Measurements from ENCODE around the gene TPRN. TPM values are rescaled to one million over a fixed set of nuclear protein-coding genes. Genes with fewer than 3 reads are reported as not detected.

Gene TPRN
- total and polyA plus RNA-seq, 9 donors, result 4.6 to 14.6 (median 10.2) TPM

- 41% methylated on average over 14 of the region's 24 CpGs for WGBS (ENCODE audit: insufficient coverage)
- no peaks in the 10 kb centered on the region for H3K36me3 ChIP-seq (ENCODE audit: control insufficient read depth, insufficient read depth, low read length)
- no peaks in the 10 kb centered on the region for H3K4me1 ChIP-seq (ENCODE audit: control insufficient read depth, insufficient read depth, low read length)
- DNase-seq, result no peak
- no peak overlapping the region for H3K4me3 ChIP-seq (ENCODE audit: low read length)
- no peaks in the 10 kb centered on the region for H3K9me3 ChIP-seq (replicated peaks; ENCODE audit: control insufficient read depth, low read depth, low read length)
- H3K27ac ChIP-seq (ENCODE audit: low read length), result no peak overlapping the region
- H3K27me3 ChIP-seq (ENCODE audit: control insufficient read depth, insufficient read depth, low read length), result peaks cover 28% of the 10 kb centered on the region
These were observed 52.8 kb downstream of the TPRN start for GRCh38 chr9:137147793-137148160.

GRCh38 chr9:137147091-137147792 is 53.3 kb downstream of the TPRN start:
- no peak for DNase-seq
- no peak overlapping the region for H3K4me3 ChIP-seq (ENCODE audit: low read length)
- no peaks in the 10 kb centered on the region for H3K4me1 ChIP-seq (ENCODE audit: control insufficient read depth, insufficient read depth, low read length)
- no peaks in the 10 kb centered on the region for H3K9me3 ChIP-seq (replicated peaks; ENCODE audit: control insufficient read depth, low read depth, low read length)
- peaks cover 32% of the 10 kb centered on the region for H3K27me3 ChIP-seq (ENCODE audit: control insufficient read depth, insufficient read depth, low read length)
- 84% methylated on average over 24 of the region's 26 CpGs for WGBS (ENCODE audit: insufficient coverage)
- no peaks in the 10 kb centered on the region for H3K36me3 ChIP-seq (ENCODE audit: control insufficient read depth, insufficient read depth, low read length)
- H3K27ac ChIP-seq (ENCODE audit: low read length), result no peak overlapping the region

GRCh38 chr9:137146527-137146918 is 54.0 kb downstream of the TPRN start:
- WGBS (ENCODE audit: insufficient coverage), result 20% methylated on average over 1 of the region's 9 CpGs
- Histone ChIP-seq H3K9me3 (replicated peaks; ENCODE audit: control insufficient read depth, low read depth, low read length) (no peaks in the 10 kb centered on the region), H3K4me1 (ENCODE audit: control insufficient read depth, insufficient read depth, low read length) (no peaks in the 10 kb centered on the region), H3K36me3 (ENCODE audit: control insufficient read depth, insufficient read depth, low read length) (no peaks in the 10 kb centered on the region), H3K4me3 (ENCODE audit: low read length) (no peak overlapping the region), H3K27me3 (ENCODE audit: control insufficient read depth, insufficient read depth, low read length) (peaks cover 37% of the 10 kb centered on the region), H3K27ac (ENCODE audit: low read length) (no peak overlapping the region)
- no peak for DNase-seq

- 43% methylated on average over 47 of the region's 49 CpGs for WGBS (ENCODE audit: insufficient coverage)
These were observed 54.6 kb downstream of the TPRN start for GRCh38 chr9:137145731-137146526.

GRCh38 chr9:137143459-137143858 is 57.1 kb downstream of the TPRN start:
- DNase-seq, result no peak
- Histone ChIP-seq H3K9me3 (replicated peaks; ENCODE audit: control insufficient read depth, low read depth, low read length) (no peaks in the 10 kb centered on the region), H3K4me3 (ENCODE audit: low read length) (no peak overlapping the region), H3K27ac (ENCODE audit: low read length) (no peak overlapping the region), H3K36me3 (ENCODE audit: control insufficient read depth, insufficient read depth, low read length) (no peaks in the 10 kb centered on the region), H3K27me3 (ENCODE audit: control insufficient read depth, insufficient read depth, low read length) (peaks cover 58% of the 10 kb centered on the region), H3K4me1 (ENCODE audit: control insufficient read depth, insufficient read depth, low read length) (peaks cover 5% of the 10 kb centered on the region)
- 34% methylated on average over 2 of the region's 4 CpGs for WGBS (ENCODE audit: insufficient coverage)

More at GRCh38 chr9:137145731-137146526, 54.6 kb downstream of the TPRN start:
- no peaks in the 10 kb centered on the region for H3K36me3 ChIP-seq (ENCODE audit: control insufficient read depth, insufficient read depth, low read length)
- no peak overlapping the region for H3K4me3 ChIP-seq (ENCODE audit: low read length)
- no peak for DNase-seq
- H3K27me3 ChIP-seq (ENCODE audit: control insufficient read depth, insufficient read depth, low read length), result peaks cover 43% of the 10 kb centered on the region
- H3K4me1 ChIP-seq (ENCODE audit: control insufficient read depth, insufficient read depth, low read length), result no peaks in the 10 kb centered on the region
- H3K27ac ChIP-seq (ENCODE audit: low read length), result no peak overlapping the region
- H3K9me3 ChIP-seq (replicated peaks; ENCODE audit: control insufficient read depth, low read depth, low read length), result no peaks in the 10 kb centered on the region

- no peak overlapping the region for H3K4me3 ChIP-seq (ENCODE audit: low read length)
- WGBS (ENCODE audit: insufficient coverage), result 74% methylated on average over 18 of the region's 24 CpGs
- H3K4me1 ChIP-seq (ENCODE audit: control insufficient read depth, insufficient read depth, low read length), result peaks cover 13% of the 10 kb centered on the region
- no peaks in the 10 kb centered on the region for H3K9me3 ChIP-seq (replicated peaks; ENCODE audit: control insufficient read depth, low read depth, low read length)
- no peaks in the 10 kb centered on the region for H3K36me3 ChIP-seq (ENCODE audit: control insufficient read depth, insufficient read depth, low read length)
- H3K27me3 ChIP-seq (ENCODE audit: control insufficient read depth, insufficient read depth, low read length), result peaks cover 61% of the 10 kb centered on the region
- DNase-seq, result no peak
- H3K27ac ChIP-seq (ENCODE audit: low read length), result no peak overlapping the region
These were observed 58.3 kb downstream of the TPRN start for GRCh38 chr9:137141976-137142936.

Other genes with a start within 250 kb of the TPRN start
Only the 30 nearest of the 32 such genes appear.
- gene PTGDS, start 223.2 kb downstream of the TPRN start, total RNA-seq, result 8.4 TPM
- gene PTGDS, start 223.2 kb downstream of the TPRN start, polyA plus RNA-seq (ENCODE audit: insufficient read depth in 1 of 8, insufficient read length in 8 of 8, low replicate concordance in 1 of 8), result 10 to 100 TPM in 3 of 8 donors, 1 to 10 TPM in 5; 2.8 to 15.9 (median 7.0) TPM
- 0.53 TPM for gene LCNL1, start 217.7 kb downstream of the TPRN start, total RNA-seq
- 1 to 10 TPM in 1 of 8 donors, under 1 TPM in 7; 0.12 to 1.3 (median 0.34) TPM for gene LCNL1, start 217.7 kb downstream of the TPRN start, polyA plus RNA-seq (ENCODE audit: insufficient read depth in 1 of 8, insufficient read length in 8 of 8, low replicate concordance in 1 of 8)
- gene PAXX, start 208.3 kb downstream of the TPRN start, total RNA-seq, result 19.1 TPM
- 10 to 100 TPM; 21.2 to 31.7 (median 27.3) TPM for gene PAXX, start 208.3 kb downstream of the TPRN start, polyA plus RNA-seq (ENCODE audit: insufficient read depth in 1 of 8, insufficient read length in 8 of 8, low replicate concordance in 1 of 8)
- 0.27 TPM for gene CLIC3, start 204.2 kb downstream of the TPRN start, total RNA-seq
- gene CLIC3, start 204.2 kb downstream of the TPRN start, polyA plus RNA-seq (ENCODE audit: insufficient read depth in 1 of 8, insufficient read length in 8 of 8, low replicate concordance in 1 of 8), result 1 to 10 TPM in 2 of 8 donors, under 1 TPM in 6; 0.34 to 8.4 (median 0.64) TPM
- gene ABCA2, start 172.5 kb downstream of the TPRN start, total RNA-seq, result 8.3 TPM
- 10 to 100 TPM; 15.9 to 24.8 (median 19.0) TPM for gene ABCA2, start 172.5 kb downstream of the TPRN start, polyA plus RNA-seq (ENCODE audit: insufficient read depth in 1 of 8, insufficient read length in 8 of 8, low replicate concordance in 1 of 8)
- not detected for gene FUT7, start 168.7 kb downstream of the TPRN start, total RNA-seq
- gene FUT7, start 168.7 kb downstream of the TPRN start, polyA plus RNA-seq (ENCODE audit: insufficient read depth in 1 of 8, insufficient read length in 8 of 8, low replicate concordance in 1 of 8), result under 1 TPM in 4 of 8 donors, not detected in 4; 0.05 to 0.16 (median 0.10) TPM
- gene NPDC1, start 154.6 kb downstream of the TPRN start, total RNA-seq, result 32.1 TPM
- gene NPDC1, start 154.6 kb downstream of the TPRN start, polyA plus RNA-seq (ENCODE audit: insufficient read depth in 1 of 8, insufficient read length in 8 of 8, low replicate concordance in 1 of 8), result 10 to 100 TPM; 38.4 to 63.4 (median 44.4) TPM
- gene ENTPD2, start 146.7 kb downstream of the TPRN start, total RNA-seq, result 3.7 TPM
- gene ENTPD2, start 146.7 kb downstream of the TPRN start, polyA plus RNA-seq (ENCODE audit: insufficient read depth in 1 of 8, insufficient read length in 8 of 8, low replicate concordance in 1 of 8), result 10 to 100 TPM in 7 of 8 donors, 1 to 10 TPM in 1; 9.6 to 20.6 (median 13.6) TPM
- gene SAPCD2, start 130.2 kb downstream of the TPRN start, total RNA-seq, result 4.2 TPM
- 1 to 10 TPM; 3.4 to 7.2 (median 5.6) TPM for gene SAPCD2, start 130.2 kb downstream of the TPRN start, polyA plus RNA-seq (ENCODE audit: insufficient read depth in 1 of 8, insufficient read length in 8 of 8, low replicate concordance in 1 of 8)
- 3.1 TPM for gene UAP1L1, start 123.2 kb downstream of the TPRN start, total RNA-seq
- gene UAP1L1, start 123.2 kb downstream of the TPRN start, polyA plus RNA-seq (ENCODE audit: insufficient read depth in 1 of 8, insufficient read length in 8 of 8, low replicate concordance in 1 of 8), result 1 to 10 TPM; 1.8 to 3.8 (median 2.0) TPM
- gene MAN1B1, start 113.8 kb downstream of the TPRN start, total RNA-seq, result 40.7 TPM
- 10 to 100 TPM; 38.5 to 59.0 (median 45.8) TPM for gene MAN1B1, start 113.8 kb downstream of the TPRN start, polyA plus RNA-seq (ENCODE audit: insufficient read depth in 1 of 8, insufficient read length in 8 of 8, low replicate concordance in 1 of 8)
- 29.7 TPM for gene DPP7, start 86.0 kb downstream of the TPRN start, total RNA-seq
- 10 to 100 TPM; 23.9 to 43.9 (median 31.9) TPM for gene DPP7, start 86.0 kb downstream of the TPRN start, polyA plus RNA-seq (ENCODE audit: insufficient read depth in 1 of 8, insufficient read length in 8 of 8, low replicate concordance in 1 of 8)
- not detected for gene GRIN1, start 61.6 kb downstream of the TPRN start, total RNA-seq
- gene GRIN1, start 61.6 kb downstream of the TPRN start, polyA plus RNA-seq (ENCODE audit: insufficient read depth in 1 of 8, insufficient read length in 8 of 8, low replicate concordance in 1 of 8), result under 1 TPM in 4 of 8 donors, not detected in 4; 0.07 to 0.17 (median 0.11) TPM
- gene LRRC26, start 30.7 kb downstream of the TPRN start, total RNA-seq, result not detected
- gene LRRC26, start 30.7 kb downstream of the TPRN start, polyA plus RNA-seq (ENCODE audit: insufficient read depth in 1 of 8, insufficient read length in 8 of 8, low replicate concordance in 1 of 8), result under 1 TPM in 1 of 8 donors, not detected in 7; 0.14 TPM
- not detected for gene TMEM210, start 28.7 kb downstream of the TPRN start, total RNA-seq
- gene TMEM210, start 28.7 kb downstream of the TPRN start, polyA plus RNA-seq (ENCODE audit: insufficient read depth in 1 of 8, insufficient read length in 8 of 8, low replicate concordance in 1 of 8), result not detected
- 20.4 TPM for gene ANAPC2, start 12.2 kb downstream of the TPRN start, total RNA-seq
- 10 to 100 TPM; 23.5 to 41.6 (median 33.5) TPM for gene ANAPC2, start 12.2 kb downstream of the TPRN start, polyA plus RNA-seq (ENCODE audit: insufficient read depth in 1 of 8, insufficient read length in 8 of 8, low replicate concordance in 1 of 8)
- gene SSNA1, start 12.1 kb downstream of the TPRN start, total RNA-seq, result 52.9 TPM
- 10 to 100 TPM; 60.6 to 71.5 (median 68.2) TPM for gene SSNA1, start 12.1 kb downstream of the TPRN start, polyA plus RNA-seq (ENCODE audit: insufficient read depth in 1 of 8, insufficient read length in 8 of 8, low replicate concordance in 1 of 8)
- gene TMEM203, start 4.9 kb upstream of the TPRN start, total RNA-seq, result 25.2 TPM
- gene TMEM203, start 4.9 kb upstream of the TPRN start, polyA plus RNA-seq (ENCODE audit: insufficient read depth in 1 of 8, insufficient read length in 8 of 8, low replicate concordance in 1 of 8), result 10 to 100 TPM; 34.1 to 38.2 (median 36.6) TPM
- gene NDOR1, start 5.0 kb upstream of the TPRN start, total RNA-seq, result 3.1 TPM
- gene NDOR1, start 5.0 kb upstream of the TPRN start, polyA plus RNA-seq (ENCODE audit: insufficient read depth in 1 of 8, insufficient read length in 8 of 8, low replicate concordance in 1 of 8), result 10 to 100 TPM in 1 of 8 donors, 1 to 10 TPM in 7; 5.8 to 10.8 (median 8.2) TPM
- 0.18 TPM for gene RNF208, start 21.5 kb upstream of the TPRN start, total RNA-seq
- 1 to 10 TPM; 2.4 to 5.1 (median 2.8) TPM for gene RNF208, start 21.5 kb upstream of the TPRN start, polyA plus RNA-seq (ENCODE audit: insufficient read depth in 1 of 8, insufficient read length in 8 of 8, low replicate concordance in 1 of 8)
- gene CYSRT1, start 24.4 kb upstream of the TPRN start, total RNA-seq, result 0.18 TPM
- 1 to 10 TPM in 7 of 8 donors, under 1 TPM in 1; 1.00 to 5.6 (median 3.2) TPM for gene CYSRT1, start 24.4 kb upstream of the TPRN start, polyA plus RNA-seq (ENCODE audit: insufficient read depth in 1 of 8, insufficient read length in 8 of 8, low replicate concordance in 1 of 8)
- not detected for gene RNF224, start 26.8 kb upstream of the TPRN start, total RNA-seq
- gene RNF224, start 26.8 kb upstream of the TPRN start, polyA plus RNA-seq (ENCODE audit: insufficient read depth in 1 of 8, insufficient read length in 8 of 8, low replicate concordance in 1 of 8), result 1 to 10 TPM in 7 of 8 donors, under 1 TPM in 1; 0.68 to 7.4 (median 2.6) TPM
- gene SLC34A3, start 30.2 kb upstream of the TPRN start, total RNA-seq, result 0.04 TPM
- 1 to 10 TPM in 7 of 8 donors, under 1 TPM in 1; 0.47 to 3.6 (median 1.5) TPM for gene SLC34A3, start 30.2 kb upstream of the TPRN start, polyA plus RNA-seq (ENCODE audit: insufficient read depth in 1 of 8, insufficient read length in 8 of 8, low replicate concordance in 1 of 8)
- 97.1 TPM for gene TUBB4B, start 40.5 kb upstream of the TPRN start, total RNA-seq
- gene TUBB4B, start 40.5 kb upstream of the TPRN start, polyA plus RNA-seq (ENCODE audit: insufficient read depth in 1 of 8, insufficient read length in 8 of 8, low replicate concordance in 1 of 8), result 100 to 1,000 TPM; 200 to 222 (median 217) TPM
- gene STPG3, start 50.5 kb upstream of the TPRN start, total RNA-seq, result not detected
- gene STPG3, start 50.5 kb upstream of the TPRN start, polyA plus RNA-seq (ENCODE audit: insufficient read depth in 1 of 8, insufficient read length in 8 of 8, low replicate concordance in 1 of 8), result under 1 TPM in 7 of 8 donors, not detected in 1; 0.15 to 0.79 (median 0.33) TPM
- gene NELFB, start 54.6 kb upstream of the TPRN start, total RNA-seq, result 25.9 TPM
- 10 to 100 TPM; 50.4 to 57.6 (median 52.9) TPM for gene NELFB, start 54.6 kb upstream of the TPRN start, polyA plus RNA-seq (ENCODE audit: insufficient read depth in 1 of 8, insufficient read length in 8 of 8, low replicate concordance in 1 of 8)
- 4.4 TPM for gene TOR4A, start 77.0 kb upstream of the TPRN start, total RNA-seq
- 1 to 10 TPM; 3.6 to 9.3 (median 8.3) TPM for gene TOR4A, start 77.0 kb upstream of the TPRN start, polyA plus RNA-seq (ENCODE audit: insufficient read depth in 1 of 8, insufficient read length in 8 of 8, low replicate concordance in 1 of 8)
- gene NRARP, start 101.5 kb upstream of the TPRN start, total RNA-seq, result 2.5 TPM
- 1 to 10 TPM; 3.4 to 7.5 (median 5.8) TPM for gene NRARP, start 101.5 kb upstream of the TPRN start, polyA plus RNA-seq (ENCODE audit: insufficient read depth in 1 of 8, insufficient read length in 8 of 8, low replicate concordance in 1 of 8)
- 9.0 TPM for gene EXD3, start 222.4 kb upstream of the TPRN start, total RNA-seq
- 10 to 100 TPM in 6 of 8 donors, 1 to 10 TPM in 2; 7.4 to 19.0 (median 11.8) TPM for gene EXD3, start 222.4 kb upstream of the TPRN start, polyA plus RNA-seq (ENCODE audit: insufficient read depth in 1 of 8, insufficient read length in 8 of 8, low replicate concordance in 1 of 8)
- gene NOXA1, start 222.7 kb upstream of the TPRN start, total RNA-seq, result 2.0 TPM
- 1 to 10 TPM in 7 of 8 donors, under 1 TPM in 1; 0.99 to 5.1 (median 2.6) TPM for gene NOXA1, start 222.7 kb upstream of the TPRN start, polyA plus RNA-seq (ENCODE audit: insufficient read depth in 1 of 8, insufficient read length in 8 of 8, low replicate concordance in 1 of 8)

Data from muscle of leg (tissue), 11 donors.